Inflammatory macrophage (primary cell): ENCODE measurements around the gene FANCC.

Experiments
- DNase-seq, 2 donors: peaks; one replicate each; pipeline ENCODE4 v3.0.0-alpha.2; 2020 to 2022

Gene FANCC

GRCh38 chr9:95096381-95096780 is 221.1 kb downstream of the FANCC start:
- DNase-seq, result no peak

GRCh38 chr9:95095641-95096355 is 221.7 kb downstream of the FANCC start:
- DNase-seq, result no peak

GRCh38 chr9:95094002-95094401 is 223.5 kb downstream of the FANCC start:
- no peak for DNase-seq

- no peak for DNase-seq
Measured at GRCh38 chr9:95093586-95093985, 223.9 kb downstream of the FANCC start.

- peak in 1 of 2 donors; percentile 1 for DNase-seq
Measured at GRCh38 chr9:95092262-95093072, 225.0 kb downstream of the FANCC start.

- peak in 1 of 2 donors; percentile 2 for DNase-seq
Measured at GRCh38 chr9:95091601-95092261, 225.8 kb downstream of the FANCC start.

- DNase-seq, result no peak
Measured at GRCh38 chr9:95090871-95091577, 226.5 kb downstream of the FANCC start.

- no peak for DNase-seq
Measured at GRCh38 chr9:95090023-95090791, 227.3 kb downstream of the FANCC start.

- no peak for DNase-seq
Measured at GRCh38 chr9:95089257-95090022, 228.1 kb downstream of the FANCC start.

GRCh38 chr9:95088421-95089161 is 228.9 kb downstream of the FANCC start:
- no peak for DNase-seq

- DNase-seq, result no peak
Measured at GRCh38 chr9:95087659-95088242, 229.8 kb downstream of the FANCC start.

- DNase-seq, result no peak
Measured at GRCh38 chr9:95086564-95086955, 230.9 kb downstream of the FANCC start.

- no peak for DNase-seq
Measured at GRCh38 chr9:95085861-95086563, 231.5 kb downstream of the FANCC start.

GRCh38 chr9:95085036-95085770 is 232.3 kb downstream of the FANCC start:
- no peak for DNase-seq

GRCh38 chr9:95084254-95084934 is 233.1 kb downstream of the FANCC start:
- DNase-seq, result no peak

GRCh38 chr9:95083086-95083768 is 234.3 kb downstream of the FANCC start:
- DNase-seq, result no peak

- no peak for DNase-seq
Measured at GRCh38 chr9:95082401-95083084, 235.0 kb downstream of the FANCC start.
